Keratinocyte (primary cell): ENCODE data around the gene SGCG. TPM values are rescaled to one million over a fixed set of nuclear protein-coding genes. Genes with fewer than 3 reads are reported as not detected.

Experiments used
- DNase-seq: peaks from one replicate; pipeline ENCODE4 v3.0.0-alpha.2; 2011; ENCODE audit warnings: low read depth, missing footprints, low spot score
- FAIRE-seq: peaks from 2 replicates; lab custom pipeline; 2011; peaks lifted over from hg19 to GRCh38; lab: Jason Lieb, UNC
- H2AFZ ChIP-seq: 2 replicates; pipeline ENCODE4 v1.6.0; 2012; ENCODE audit warnings: low read length, control low read depth, inconsistent platforms; ENCODE audit not compliant: control insufficient read depth
- H3K27ac ChIP-seq: 2 replicates; pipeline ENCODE4 v1.5.1; 2011; ENCODE audit warnings: low read length; ENCODE audit not compliant: control insufficient read depth, insufficient read depth
- H3K27me3 ChIP-seq: 3 replicates; pipeline ENCODE4 v1.6.0; 2011; ENCODE audit warnings: low read length; ENCODE audit not compliant: control insufficient read depth, insufficient read depth; ENCODE audit errors: extremely low read depth
- H3K36me3 ChIP-seq, 2 experiments: 2 replicates in 1 of 2; 3 replicates in 1 of 2; pipeline ENCODE4 v1.5.1; 2011; ENCODE audit warnings: low read length in 2 of 2, mild to moderate bottlenecking in 1 of 2; ENCODE audit not compliant: control insufficient read depth in 2 of 2, insufficient read depth in 2 of 2; ENCODE audit errors: extremely low read depth in 1 of 2
- H3K4me1 ChIP-seq: 3 replicates; pipeline ENCODE4 v1.5.1; 2011; ENCODE audit warnings: low read length; ENCODE audit not compliant: control insufficient read depth, insufficient read depth; ENCODE audit errors: extremely low read depth
- H3K4me2 ChIP-seq: 3 replicates; pipeline ENCODE4 v1.6.0; 2011; ENCODE audit warnings: low read depth, low read length; ENCODE audit not compliant: control insufficient read depth, insufficient read depth; ENCODE audit errors: extremely low read depth
- H3K4me3 ChIP-seq, 3 experiments: fragments of 200-600 bp in 1 of 3; sonication (generic) in 1 of 3; 2 replicates in 2 of 3; 3 replicates in 1 of 3; pipeline ENCODE4 v1.5.1; 2011 to 2016; ENCODE audit warnings: low read length in 3 of 3, mild to moderate bottlenecking in 3 of 3, control low read depth in 2 of 3, inconsistent platforms in 1 of 3, low read depth in 1 of 3, mixed read lengths in 1 of 3, mixed run types in 1 of 3, moderate library complexity in 1 of 3; ENCODE audit not compliant: control insufficient read depth in 2 of 3, insufficient read depth in 2 of 3; ENCODE audit errors: extremely low read depth in 1 of 3
- H3K79me2 ChIP-seq: 2 replicates; pipeline ENCODE4 v1.6.0; 2012; ENCODE audit warnings: low read length; ENCODE audit not compliant: control insufficient read depth, insufficient read depth
- H3K9ac ChIP-seq: 3 replicates; pipeline ENCODE4 v1.6.0; 2011; ENCODE audit warnings: low read length; ENCODE audit not compliant: control insufficient read depth, insufficient read depth; ENCODE audit errors: extremely low read depth
- H3K9me1 ChIP-seq: 3 replicates; pipeline ENCODE4 v1.6.0; 2011; ENCODE audit warnings: low read length; ENCODE audit not compliant: control insufficient read depth, insufficient read depth; ENCODE audit errors: extremely low read depth
- H3K9me3 ChIP-seq: 2 replicates; pipeline ENCODE4 v1.5.1; 2012; ENCODE audit warnings: low read depth, low read length; ENCODE audit not compliant: control insufficient read depth
- H4K20me1 ChIP-seq: 3 replicates; pipeline ENCODE4 v1.6.0; 2011; ENCODE audit warnings: low read length; ENCODE audit not compliant: control insufficient read depth, insufficient read depth; ENCODE audit errors: extremely low read depth
- EZH2 ChIP-seq: IDR thresholded peaks from one replicate; pipeline ENCODE4 v1.6.1; 2012; ENCODE audit warnings: inconsistent platforms, mild to moderate bottlenecking, low read length, moderate library complexity
- dilution Hi-C: fragments of 300-500 bp; cut with MboI; formaldehyde crosslinking; loops from one replicate; pipeline ENCODE4 v1.7.0; 2020; ENCODE audit warnings: low sequenced_read_pairs; ENCODE audit not compliant: extremely low pct_ligation_motif_present
- polyA plus RNA-seq, 5 experiments: library from polyadenylated mRNA; depleted of rRNA in 3 of 5; stranded (reverse) in 3 of 5; stranded (forward) in 1 of 5; unstranded in 1 of 5; fragments of >200 nt; gene quantifications; 1 replicate in 1 of 5; 2 replicates in 3 of 5; 3 replicates in 1 of 5; pipeline versions ENCODE4 v1.2.1 to v1.2.3, GENCODE V29; 2011 to 2012; ENCODE audit warnings: missing spikeins in 2 of 5, low read depth in 1 of 5, low replicate concordance in 1 of 5
- TF ChIP-seq, protein P1 (sequence below), 3 experiments: IDR thresholded peaks in 1 of 3; conservative IDR thresholded peaks in 1 of 3; optimal IDR thresholded peaks in 1 of 3; 2 replicates in 2 of 3; 3 replicates in 1 of 3; pipeline versions ENCODE3 to v1.5.1; 2011; ENCODE audit warnings: low read length in 3 of 3, mild to moderate bottlenecking in 3 of 3, moderate library complexity in 2 of 3, control low read depth in 1 of 3, inconsistent platforms in 1 of 3; ENCODE audit not compliant: insufficient read depth in 2 of 3; ENCODE audit errors: extremely low read depth in 1 of 3

Gene SGCG
- polyA plus RNA-seq, 1 donor (not counting 4 experiments of a cell fraction or from before 2014, with no cell fraction given), result not detected

DNA sequence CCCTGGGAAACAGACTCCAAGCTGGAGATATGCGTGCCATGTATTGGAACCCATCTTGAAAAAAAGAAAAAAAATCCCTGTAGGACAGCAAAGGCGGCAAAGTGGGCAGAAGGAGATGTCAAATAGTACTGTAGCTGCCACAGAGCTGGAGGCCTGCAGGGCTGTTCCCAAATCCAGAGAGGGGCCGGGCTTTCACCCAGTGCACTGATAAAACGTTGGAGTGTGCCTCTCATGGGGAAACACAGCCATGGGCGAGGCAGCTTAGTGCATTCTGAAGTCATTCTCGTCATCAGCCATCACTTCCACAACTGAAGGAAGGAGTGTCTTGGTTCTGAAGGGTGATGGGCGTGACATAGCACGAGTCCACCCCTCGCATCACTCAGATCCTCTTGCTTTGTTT lies 4.8 kb downstream of the SGCG start:
- no peaks in the 10 kb centered on the region for H4K20me1 ChIP-seq
- no peak for DNase-seq
- dilution Hi-C loops, result no loop called here
- H3K79me2 ChIP-seq, result no peaks in the 10 kb centered on the region
- no peaks in the 10 kb centered on the region for H3K27me3 ChIP-seq
- no peak overlapping the region for H3K4me3 ChIP-seq
- no peak for TF ChIP-seq EZH2
- TF ChIP-seq, protein P1, sequence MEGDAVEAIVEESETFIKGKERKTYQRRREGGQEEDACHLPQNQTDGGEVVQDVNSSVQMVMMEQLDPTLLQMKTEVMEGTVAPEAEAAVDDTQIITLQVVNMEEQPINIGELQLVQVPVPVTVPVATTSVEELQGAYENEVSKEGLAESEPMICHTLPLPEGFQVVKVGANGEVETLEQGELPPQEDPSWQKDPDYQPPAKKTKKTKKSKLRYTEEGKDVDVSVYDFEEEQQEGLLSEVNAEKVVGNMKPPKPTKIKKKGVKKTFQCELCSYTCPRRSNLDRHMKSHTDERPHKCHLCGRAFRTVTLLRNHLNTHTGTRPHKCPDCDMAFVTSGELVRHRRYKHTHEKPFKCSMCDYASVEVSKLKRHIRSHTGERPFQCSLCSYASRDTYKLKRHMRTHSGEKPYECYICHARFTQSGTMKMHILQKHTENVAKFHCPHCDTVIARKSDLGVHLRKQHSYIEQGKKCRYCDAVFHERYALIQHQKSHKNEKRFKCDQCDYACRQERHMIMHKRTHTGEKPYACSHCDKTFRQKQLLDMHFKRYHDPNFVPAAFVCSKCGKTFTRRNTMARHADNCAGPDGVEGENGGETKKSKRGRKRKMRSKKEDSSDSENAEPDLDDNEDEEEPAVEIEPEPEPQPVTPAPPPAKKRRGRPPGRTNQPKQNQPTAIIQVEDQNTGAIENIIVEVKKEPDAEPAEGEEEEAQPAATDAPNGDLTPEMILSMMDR (optimal IDR thresholded peaks at IDR 0.05 in 1 of 3, IDR thresholded peaks at IDR 0.05 in 1 of 3, conservative IDR thresholded peaks at IDR 0.05 in 1 of 3; ENCODE audit: extremely low read depth in 1 of 3, insufficient read depth in 2 of 3, low read length in 3 of 3), result no peak
- no peak overlapping the region for H3K4me2 ChIP-seq
- H3K9me1 ChIP-seq, result no peaks in the 10 kb centered on the region
- H3K4me1 ChIP-seq, result no peaks in the 10 kb centered on the region
- H3K36me3 ChIP-seq, result no peaks in the 10 kb centered on the region
- no peak overlapping the region for H3K9ac ChIP-seq
- no peaks in the 10 kb centered on the region for H3K9me3 ChIP-seq
- H2AFZ ChIP-seq, result no peak overlapping the region
- H3K27ac ChIP-seq, result no peak overlapping the region
- no peak for FAIRE-seq

DNA sequence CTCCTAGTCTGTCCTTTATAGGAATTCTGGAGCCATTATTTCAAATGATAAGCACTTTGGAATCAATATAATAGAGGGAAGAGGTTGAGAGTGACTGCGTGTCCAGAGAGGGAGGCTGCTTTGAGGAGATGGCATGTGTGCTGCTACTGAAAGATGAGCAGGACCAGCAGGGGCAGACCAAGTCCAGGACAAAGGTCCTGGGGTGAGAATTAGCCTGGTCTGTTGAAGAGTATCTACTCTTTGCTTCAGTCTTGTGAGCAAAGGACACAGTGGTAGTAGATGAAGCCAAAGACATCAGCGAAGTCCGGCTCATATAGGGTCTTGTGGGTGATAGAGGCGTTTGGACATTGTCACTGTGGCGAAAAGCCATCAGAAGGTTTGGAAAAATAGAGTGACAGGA lies 21.1 kb downstream of the SGCG start:
- no peaks in the 10 kb centered on the region for H3K9me1 ChIP-seq
- dilution Hi-C loops, result no loop called here

More for the DNA sequence above, 21.1 kb downstream of the SGCG start:
- no peak overlapping the region for H2AFZ ChIP-seq
- TF ChIP-seq EZH2, result no peak
- TF ChIP-seq, protein P1 (optimal IDR thresholded peaks at IDR 0.05 in 1 of 3, IDR thresholded peaks at IDR 0.05 in 1 of 3, conservative IDR thresholded peaks at IDR 0.05 in 1 of 3; ENCODE audit: extremely low read depth in 1 of 3, insufficient read depth in 2 of 3, low read length in 3 of 3), result no peak
- no peaks in the 10 kb centered on the region for H3K27me3 ChIP-seq
- H3K9ac ChIP-seq, result no peak overlapping the region
- no peaks in the 10 kb centered on the region for H3K36me3 ChIP-seq
- FAIRE-seq, result no peak
- no peak overlapping the region for H3K4me3 ChIP-seq
- H3K27ac ChIP-seq, result no peak overlapping the region
- H3K79me2 ChIP-seq, result no peaks in the 10 kb centered on the region
- H3K4me1 ChIP-seq, result no peaks in the 10 kb centered on the region
- H3K9me3 ChIP-seq, result no peaks in the 10 kb centered on the region
- DNase-seq, result no peak
- no peak overlapping the region for H3K4me2 ChIP-seq
- H4K20me1 ChIP-seq, result no peaks in the 10 kb centered on the region
